Measurements from ENCODE around the gene MAP1B.

Gene MAP1B

DNA sequence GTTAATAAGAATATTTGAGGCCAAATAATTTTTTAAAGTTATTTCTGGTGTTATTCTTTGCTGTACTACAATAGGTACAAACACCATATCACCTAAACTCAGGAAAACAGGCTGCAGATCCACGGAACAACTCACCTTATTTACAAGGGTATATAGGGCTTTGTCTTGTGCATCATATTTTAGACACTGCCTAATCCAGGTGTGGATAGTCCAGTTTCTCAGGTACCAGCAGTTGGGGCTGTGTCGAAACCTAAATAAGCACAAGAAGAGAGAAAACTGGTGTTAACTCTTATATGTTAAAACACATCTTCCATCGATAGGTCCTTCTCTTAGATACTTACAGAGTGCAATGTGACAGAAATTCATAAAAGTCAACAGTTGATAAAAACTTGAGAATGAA is 130.6 kb downstream of the MAP1B start:
- no peaks in the 10 kb centered on the region for H3K9me3 ChIP-seq (ENCODE audit: control insufficient read depth in 2 of 2, low read length in 2 of 2)
- H3K9ac ChIP-seq (ENCODE audit: low read depth in 1 of 2, low read length in 2 of 2) = no peak overlapping the region
- no peaks in the 10 kb centered on the region for H3K27me3 ChIP-seq (ENCODE audit: control insufficient read depth in 2 of 2, insufficient read depth in 2 of 2, low read length in 2 of 2)
- H3K4me1 ChIP-seq (ENCODE audit: control insufficient read depth in 2 of 2, insufficient read depth in 2 of 2, low read length in 2 of 2) = no peaks in the 10 kb centered on the region
- peaks cover 7 to 11% of the 10 kb centered on the region in 2 donors for H3K36me3 ChIP-seq (ENCODE audit: control insufficient read depth in 2 of 2, insufficient read depth in 2 of 2, low read length in 2 of 2)
- H3K27ac ChIP-seq (ENCODE audit: low read depth in 2 of 2, low read length in 2 of 2) = no peak overlapping the region
- H3K4me3 ChIP-seq (ENCODE audit: low read length in 2 of 2) = no peak overlapping the region

DNA sequence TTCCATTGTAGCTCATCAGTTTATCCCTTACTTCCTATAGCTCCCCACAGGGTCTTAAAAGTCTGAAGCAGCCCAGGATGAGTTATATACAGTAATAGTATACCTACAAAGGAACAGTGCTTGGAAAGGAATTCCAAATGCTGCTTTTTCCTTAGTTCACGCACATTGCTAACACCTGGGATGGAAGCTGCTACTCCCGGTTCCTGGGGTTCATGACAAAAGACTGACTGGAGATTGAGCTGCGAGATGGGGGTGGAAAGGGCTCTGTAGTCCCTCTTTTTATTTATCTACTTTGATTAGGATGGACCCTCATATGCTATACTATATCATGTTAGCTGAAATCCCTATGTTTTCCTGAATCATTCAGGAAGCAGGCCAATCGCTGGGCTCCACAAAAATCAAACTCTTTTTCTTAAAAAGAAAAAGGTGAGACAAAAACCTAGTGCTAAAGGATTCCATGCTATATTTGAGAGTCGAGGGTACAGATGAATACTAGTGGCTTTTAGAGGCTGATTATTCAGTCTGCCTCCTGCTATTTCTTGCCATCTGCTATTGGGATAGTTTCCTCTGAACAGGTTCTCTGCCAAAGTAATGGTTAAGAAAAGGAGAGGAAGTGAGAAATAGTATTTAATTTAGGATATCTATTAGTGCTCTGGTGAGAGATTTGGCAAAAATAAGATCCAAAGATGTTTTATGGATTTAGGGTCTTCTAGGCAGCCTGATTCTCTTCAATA is 131.6 kb downstream of the MAP1B start:
- no peak overlapping the region for H3K4me3 ChIP-seq (ENCODE audit: low read length in 2 of 2)
- H3K36me3 ChIP-seq (ENCODE audit: control insufficient read depth in 2 of 2, insufficient read depth in 2 of 2, low read length in 2 of 2) = peaks cover 7% of the 10 kb centered on the region in 2 donors

DNA sequence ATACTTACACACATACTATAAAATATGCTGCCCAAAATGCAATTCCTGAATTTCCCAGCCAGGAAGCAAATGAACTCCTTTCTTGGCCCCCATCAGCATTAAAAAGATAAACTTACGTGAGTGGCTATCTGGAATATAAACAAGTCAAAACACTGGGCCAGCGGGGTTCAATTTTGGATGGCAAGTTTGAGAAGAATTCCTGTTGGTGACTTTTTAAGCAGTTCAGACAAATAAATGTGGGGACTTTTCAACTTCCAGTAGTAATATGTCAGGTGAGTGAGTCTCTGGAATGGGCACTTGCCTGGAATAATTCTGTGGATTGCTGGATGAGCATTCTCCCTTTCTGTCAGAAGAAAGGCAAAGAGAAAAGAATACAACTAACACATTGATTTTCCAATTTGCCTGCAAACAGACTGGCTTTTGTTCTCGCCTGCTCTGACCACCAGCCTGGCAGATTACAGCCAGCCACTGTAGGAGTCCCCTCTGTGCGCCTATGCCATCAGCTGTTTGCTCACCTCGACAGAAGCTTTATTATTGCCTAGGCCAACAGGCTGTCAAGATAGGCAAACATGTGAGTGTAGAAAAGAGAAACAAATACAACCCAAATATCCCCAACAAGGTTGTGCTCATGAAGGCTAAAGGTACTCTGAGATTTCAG is 134.2 kb downstream of the MAP1B start:
- Histone ChIP-seq H3K27me3 (ENCODE audit: control insufficient read depth in 2 of 2, insufficient read depth in 2 of 2, low read length in 2 of 2) (no peaks in the 10 kb centered on the region), H3K4me3 (ENCODE audit: low read length in 2 of 2) (no peak overlapping the region), H3K9ac (ENCODE audit: low read depth in 1 of 2, low read length in 2 of 2) (no peak overlapping the region), H3K36me3 (ENCODE audit: control insufficient read depth in 2 of 2, insufficient read depth in 2 of 2, low read length in 2 of 2) (peaks cover 4 to 7% of the 10 kb centered on the region in 2 donors), H3K4me1 (ENCODE audit: control insufficient read depth in 2 of 2, insufficient read depth in 2 of 2, low read length in 2 of 2) (peaks cover 3% of the 10 kb centered on the region in 2 donors), H3K9me3 (ENCODE audit: control insufficient read depth in 2 of 2, low read length in 2 of 2) (no peaks in the 10 kb centered on the region), H3K27ac (ENCODE audit: low read depth in 2 of 2, low read length in 2 of 2) (no peak overlapping the region)

More for the DNA sequence above, 131.6 kb downstream of the MAP1B start:
- Histone ChIP-seq H3K9me3 (ENCODE audit: control insufficient read depth in 2 of 2, low read length in 2 of 2) (no peaks in the 10 kb centered on the region), H3K9ac (ENCODE audit: low read depth in 1 of 2, low read length in 2 of 2) (no peak overlapping the region), H3K4me1 (ENCODE audit: control insufficient read depth in 2 of 2, insufficient read depth in 2 of 2, low read length in 2 of 2) (no peaks in the 10 kb centered on the region), H3K27me3 (ENCODE audit: control insufficient read depth in 2 of 2, insufficient read depth in 2 of 2, low read length in 2 of 2) (no peaks in the 10 kb centered on the region), H3K27ac (ENCODE audit: low read depth in 2 of 2, low read length in 2 of 2) (no peak overlapping the region)

DNA sequence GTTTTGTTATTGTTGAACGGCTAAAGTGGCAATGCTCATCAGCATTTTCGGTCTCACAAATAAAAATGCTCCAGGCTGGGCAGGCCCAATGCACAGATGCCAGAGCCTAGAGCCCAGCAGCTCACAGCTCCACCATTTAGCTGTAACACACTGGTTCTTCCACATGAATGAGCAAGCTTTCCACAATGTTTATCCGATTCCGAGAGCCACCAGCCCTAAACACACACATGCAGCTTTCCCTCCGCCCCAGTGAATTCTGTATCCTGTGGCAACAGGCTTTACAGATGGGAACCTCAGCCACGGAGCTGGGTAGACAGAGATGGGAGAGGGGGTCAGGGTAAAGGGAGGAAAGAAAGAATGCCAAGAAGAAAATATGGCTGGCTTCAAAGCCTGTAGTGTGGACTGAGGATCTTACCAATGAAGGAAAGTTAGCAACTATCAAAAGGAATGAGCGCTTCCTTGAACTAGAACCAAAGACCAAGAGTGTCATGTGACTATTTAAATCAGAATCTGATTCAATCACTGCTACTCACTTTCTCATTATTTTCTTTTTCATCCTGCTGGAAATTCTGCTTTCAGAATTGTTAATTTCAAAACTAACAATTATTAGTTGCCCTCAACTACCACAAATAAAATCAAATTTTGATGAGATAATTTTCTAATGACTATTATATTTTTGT is 135.7 kb downstream of the MAP1B start:
- Histone ChIP-seq H3K9ac (ENCODE audit: low read depth in 1 of 2, low read length in 2 of 2) (no peak overlapping the region), H3K27me3 (ENCODE audit: control insufficient read depth in 2 of 2, insufficient read depth in 2 of 2, low read length in 2 of 2) (no peaks in the 10 kb centered on the region), H3K4me1 (ENCODE audit: control insufficient read depth in 2 of 2, insufficient read depth in 2 of 2, low read length in 2 of 2) (peaks cover 3 to 16% of the 10 kb centered on the region in 2 donors), H3K4me3 (ENCODE audit: low read length in 2 of 2) (no peak overlapping the region), H3K9me3 (ENCODE audit: control insufficient read depth in 2 of 2, low read length in 2 of 2) (no peaks in the 10 kb centered on the region), H3K36me3 (ENCODE audit: control insufficient read depth in 2 of 2, insufficient read depth in 2 of 2, low read length in 2 of 2) (peaks cover under 1 to 1% of the 10 kb centered on the region in 2 donors), H3K27ac (ENCODE audit: low read depth in 2 of 2, low read length in 2 of 2) (no peak overlapping the region)

DNA sequence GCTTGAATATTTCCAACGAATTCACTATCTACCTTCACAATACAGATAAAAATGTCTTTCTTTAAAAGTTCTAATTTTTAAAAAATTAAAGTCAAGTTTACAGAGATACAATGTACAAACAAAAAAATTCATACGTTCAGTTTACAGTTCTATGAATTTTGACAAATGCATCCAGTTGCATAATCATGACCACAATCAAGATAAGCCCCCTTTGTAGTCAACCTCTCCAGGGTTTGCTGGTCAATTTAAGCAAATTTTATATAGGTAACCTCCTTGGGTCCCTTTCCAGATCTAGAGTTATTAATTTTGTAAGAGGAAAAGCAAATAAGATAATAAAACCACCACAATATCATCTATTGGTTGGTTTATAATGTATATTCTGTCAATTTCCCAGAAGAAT is 136.4 kb downstream of the MAP1B start:
- Histone ChIP-seq H3K27ac (ENCODE audit: low read depth in 2 of 2, low read length in 2 of 2) (no peak overlapping the region), H3K9ac (ENCODE audit: low read depth in 1 of 2, low read length in 2 of 2) (no peak overlapping the region), H3K4me3 (ENCODE audit: low read length in 2 of 2) (no peak overlapping the region), H3K9me3 (ENCODE audit: control insufficient read depth in 2 of 2, low read length in 2 of 2) (no peaks in the 10 kb centered on the region), H3K36me3 (ENCODE audit: control insufficient read depth in 2 of 2, insufficient read depth in 2 of 2, low read length in 2 of 2) (no peaks in the 10 kb centered on the region), H3K4me1 (ENCODE audit: control insufficient read depth in 2 of 2, insufficient read depth in 2 of 2, low read length in 2 of 2) (peaks cover 3 to 20% of the 10 kb centered on the region in 2 donors), H3K27me3 (ENCODE audit: control insufficient read depth in 2 of 2, insufficient read depth in 2 of 2, low read length in 2 of 2) (no peaks in the 10 kb centered on the region)

DNA sequence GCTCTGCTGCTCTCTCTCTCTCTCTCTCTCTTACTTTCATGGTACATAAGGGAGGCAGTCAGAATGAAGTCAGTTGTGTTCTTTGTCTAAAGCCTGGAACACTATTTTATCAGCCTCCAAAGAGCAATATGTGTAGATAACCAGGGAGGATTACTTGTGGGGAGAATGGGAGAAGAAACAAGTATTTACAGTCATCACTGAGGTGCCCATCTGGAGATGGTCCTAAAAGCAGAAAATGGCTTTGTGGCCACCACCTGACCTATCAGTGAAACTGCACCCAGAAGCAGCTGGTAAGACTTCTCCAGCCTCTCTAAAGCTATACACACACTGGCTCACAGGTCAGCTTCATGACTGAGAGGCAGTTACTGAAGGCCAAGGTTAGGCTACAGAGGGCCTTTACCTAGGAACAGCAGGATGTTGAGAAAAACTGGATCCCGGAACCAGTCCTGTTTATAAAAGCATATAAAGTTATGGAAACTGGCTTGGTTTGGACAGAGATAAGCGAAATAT is 137.6 kb downstream of the MAP1B start:
- H3K4me3 ChIP-seq (ENCODE audit: low read length in 2 of 2) = no peak overlapping the region
- no peaks in the 10 kb centered on the region for H3K9me3 ChIP-seq (ENCODE audit: control insufficient read depth in 2 of 2, low read length in 2 of 2)
- no peaks in the 10 kb centered on the region for H3K27me3 ChIP-seq (ENCODE audit: control insufficient read depth in 2 of 2, insufficient read depth in 2 of 2, low read length in 2 of 2)
- no peaks in the 10 kb centered on the region for H3K36me3 ChIP-seq (ENCODE audit: control insufficient read depth in 2 of 2, insufficient read depth in 2 of 2, low read length in 2 of 2)
- H3K4me1 ChIP-seq (ENCODE audit: control insufficient read depth in 2 of 2, insufficient read depth in 2 of 2, low read length in 2 of 2) = peaks cover 3 to 20% of the 10 kb centered on the region in 2 donors
- H3K9ac ChIP-seq (ENCODE audit: low read depth in 1 of 2, low read length in 2 of 2) = no peak overlapping the region
- H3K27ac ChIP-seq (ENCODE audit: low read depth in 2 of 2, low read length in 2 of 2) = no peak overlapping the region

DNA sequence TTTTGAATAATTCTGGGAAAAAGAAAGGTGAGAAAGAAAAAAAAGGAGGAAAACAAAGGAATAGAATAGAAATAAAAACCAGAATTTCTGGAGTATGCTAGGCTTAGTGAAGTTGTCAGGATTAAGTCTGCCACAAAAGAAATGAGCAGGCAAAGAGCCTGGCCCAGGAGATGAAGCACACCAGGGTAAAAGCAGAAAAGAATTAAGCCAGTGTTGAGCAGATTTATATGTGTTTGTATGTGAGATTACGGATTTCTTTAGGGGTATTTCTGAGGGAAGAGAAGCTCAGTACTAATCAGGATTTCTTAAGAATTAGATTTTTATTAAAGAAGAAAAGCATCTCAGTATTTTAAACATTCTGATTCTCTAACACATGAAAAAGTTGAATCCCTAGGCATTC is 138.3 kb downstream of the MAP1B start:
- no peak overlapping the region for H3K9ac ChIP-seq (ENCODE audit: low read depth in 1 of 2, low read length in 2 of 2)
- H3K4me3 ChIP-seq (ENCODE audit: low read length in 2 of 2) = no peak overlapping the region
- no peaks in the 10 kb centered on the region for H3K27me3 ChIP-seq (ENCODE audit: control insufficient read depth in 2 of 2, insufficient read depth in 2 of 2, low read length in 2 of 2)
- peaks cover 3 to 20% of the 10 kb centered on the region in 2 donors for H3K4me1 ChIP-seq (ENCODE audit: control insufficient read depth in 2 of 2, insufficient read depth in 2 of 2, low read length in 2 of 2)
- H3K9me3 ChIP-seq (ENCODE audit: control insufficient read depth in 2 of 2, low read length in 2 of 2) = no peaks in the 10 kb centered on the region
- H3K36me3 ChIP-seq (ENCODE audit: control insufficient read depth in 2 of 2, insufficient read depth in 2 of 2, low read length in 2 of 2) = no peaks in the 10 kb centered on the region
- H3K27ac ChIP-seq (ENCODE audit: low read depth in 2 of 2, low read length in 2 of 2) = no peak overlapping the region

DNA sequence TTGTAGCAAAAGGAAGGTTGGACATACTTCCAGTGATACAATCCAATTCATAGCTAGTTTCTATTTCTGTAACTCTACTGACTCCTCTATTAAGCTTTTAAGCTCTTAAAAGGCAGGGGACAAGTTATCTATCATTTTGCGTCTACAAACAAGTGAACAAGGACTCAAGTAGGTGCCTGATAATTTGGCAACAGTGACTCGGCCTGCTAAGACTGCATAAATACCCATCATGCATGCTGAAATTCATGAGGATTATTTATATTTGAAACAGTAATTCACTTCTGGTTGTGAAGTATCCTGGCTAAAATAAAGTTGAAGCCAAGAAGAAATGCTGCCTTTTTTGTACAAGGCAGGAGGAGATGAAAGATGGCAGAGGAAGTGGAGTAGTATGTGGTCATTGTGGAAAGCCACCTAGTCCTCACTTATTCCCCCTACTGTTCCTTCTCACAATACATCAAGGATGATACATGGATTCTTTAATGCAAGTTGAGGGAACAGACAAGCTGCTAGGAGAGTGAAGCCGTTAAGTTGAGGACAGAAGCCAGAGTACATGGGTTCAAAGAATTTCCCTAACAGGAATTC is 138.8 kb downstream of the MAP1B start:
- H3K27me3 ChIP-seq (ENCODE audit: control insufficient read depth in 2 of 2, insufficient read depth in 2 of 2, low read length in 2 of 2) = no peaks in the 10 kb centered on the region
- peaks cover 3 to 20% of the 10 kb centered on the region in 2 donors for H3K4me1 ChIP-seq (ENCODE audit: control insufficient read depth in 2 of 2, insufficient read depth in 2 of 2, low read length in 2 of 2)
- no peaks in the 10 kb centered on the region for H3K9me3 ChIP-seq (ENCODE audit: control insufficient read depth in 2 of 2, low read length in 2 of 2)
- no peak overlapping the region for H3K9ac ChIP-seq (ENCODE audit: low read depth in 1 of 2, low read length in 2 of 2)
- H3K4me3 ChIP-seq (ENCODE audit: low read length in 2 of 2) = no peak overlapping the region
- H3K27ac ChIP-seq (ENCODE audit: low read depth in 2 of 2, low read length in 2 of 2) = no peak overlapping the region
- no peaks in the 10 kb centered on the region for H3K36me3 ChIP-seq (ENCODE audit: control insufficient read depth in 2 of 2, insufficient read depth in 2 of 2, low read length in 2 of 2)

DNA sequence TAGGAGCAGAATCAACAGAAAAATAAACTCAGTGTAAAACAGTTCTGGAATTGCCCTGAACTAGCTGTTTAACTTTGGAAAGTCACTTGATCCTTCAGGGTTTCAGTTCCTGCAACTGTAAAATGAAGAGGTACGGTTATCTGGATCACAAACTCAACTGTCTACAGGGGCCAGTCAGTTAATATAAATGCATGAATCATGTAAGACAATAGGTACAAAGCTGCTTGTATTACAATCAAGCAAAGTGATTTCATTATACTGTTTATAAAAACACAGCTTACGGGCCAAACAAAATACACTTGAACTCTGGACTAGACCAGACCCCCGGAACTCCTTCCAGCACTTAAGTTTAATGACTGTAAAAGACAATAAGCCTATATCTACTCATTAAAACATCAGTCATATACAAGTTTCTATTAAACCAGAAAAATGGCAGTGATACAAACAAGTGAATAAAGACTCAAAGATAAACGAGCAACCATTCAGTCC is 139.7 kb downstream of the MAP1B start:
- no peaks in the 10 kb centered on the region for H3K27me3 ChIP-seq (ENCODE audit: control insufficient read depth in 2 of 2, insufficient read depth in 2 of 2, low read length in 2 of 2)
- H3K9ac ChIP-seq (ENCODE audit: low read depth in 1 of 2, low read length in 2 of 2) = no peak overlapping the region
- H3K4me3 ChIP-seq (ENCODE audit: low read length in 2 of 2) = no peak overlapping the region
- no peaks in the 10 kb centered on the region for H3K9me3 ChIP-seq (ENCODE audit: control insufficient read depth in 2 of 2, low read length in 2 of 2)
- peaks cover 3 to 20% of the 10 kb centered on the region in 2 donors for H3K4me1 ChIP-seq (ENCODE audit: control insufficient read depth in 2 of 2, insufficient read depth in 2 of 2, low read length in 2 of 2)
- H3K36me3 ChIP-seq (ENCODE audit: control insufficient read depth in 2 of 2, insufficient read depth in 2 of 2, low read length in 2 of 2) = no peaks in the 10 kb centered on the region
- H3K27ac ChIP-seq (ENCODE audit: low read depth in 2 of 2, low read length in 2 of 2) = peak overlapping the region in 1 of 2 donors; percentile 35

Measured in mucosa of rectum (tissue), 2 donors.